Activated naive CD4-positive, alpha-beta T cell treated with Interleukin-2 at 50 U/mL for 16 hours (primary cell): ENCODE measurements around the gene DPP9.
"Not testable (repeated sequence)": the region's sequence is repeated elsewhere in the genome, so short reads cannot be mapped to it uniquely, and the experiment has no call there.

Experiments
- DNase-seq: peaks from one replicate; pipeline ENCODE4 v3.0.0-alpha.2; 2020

DPP9 gene

DNA sequence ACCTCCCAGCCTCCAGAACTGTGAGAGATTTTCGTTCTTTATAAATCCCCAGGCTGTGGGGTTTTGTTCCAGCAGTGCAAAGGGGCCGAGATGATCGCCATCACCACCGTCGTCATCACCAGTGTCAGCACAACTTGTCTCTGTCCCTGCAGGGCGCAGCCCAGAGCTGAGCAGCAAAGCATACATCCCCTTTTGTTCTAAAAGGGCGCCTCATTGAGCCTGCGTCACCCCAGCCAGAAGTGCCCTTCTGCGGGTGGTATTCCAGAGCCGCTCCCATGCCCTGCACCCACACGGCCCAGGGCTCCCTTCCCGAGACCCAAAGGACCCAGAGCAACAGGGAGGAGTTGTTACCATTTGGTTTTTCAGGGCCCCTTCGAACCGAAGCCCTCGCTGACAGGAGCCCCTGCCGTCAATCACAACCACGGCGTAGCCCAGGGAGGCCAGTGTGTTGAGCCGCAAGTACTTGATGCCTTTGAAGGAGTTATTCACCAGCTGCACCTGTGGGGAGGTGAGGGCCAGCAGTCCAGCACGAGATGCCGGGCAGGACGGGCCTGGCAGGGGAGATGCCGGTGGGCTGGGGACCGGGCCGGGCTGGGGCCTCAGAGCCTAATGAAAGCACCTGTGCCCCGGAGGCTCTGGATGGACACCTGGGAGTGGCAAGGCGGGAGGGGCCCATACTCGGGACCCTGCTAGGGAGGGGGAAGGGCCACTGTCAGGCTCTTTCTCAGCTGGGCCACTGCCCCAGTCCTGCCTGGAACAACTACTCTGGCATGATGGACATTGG, 39.1 kb downstream of the DPP9 start:
- DNase-seq = no peak

DNA sequence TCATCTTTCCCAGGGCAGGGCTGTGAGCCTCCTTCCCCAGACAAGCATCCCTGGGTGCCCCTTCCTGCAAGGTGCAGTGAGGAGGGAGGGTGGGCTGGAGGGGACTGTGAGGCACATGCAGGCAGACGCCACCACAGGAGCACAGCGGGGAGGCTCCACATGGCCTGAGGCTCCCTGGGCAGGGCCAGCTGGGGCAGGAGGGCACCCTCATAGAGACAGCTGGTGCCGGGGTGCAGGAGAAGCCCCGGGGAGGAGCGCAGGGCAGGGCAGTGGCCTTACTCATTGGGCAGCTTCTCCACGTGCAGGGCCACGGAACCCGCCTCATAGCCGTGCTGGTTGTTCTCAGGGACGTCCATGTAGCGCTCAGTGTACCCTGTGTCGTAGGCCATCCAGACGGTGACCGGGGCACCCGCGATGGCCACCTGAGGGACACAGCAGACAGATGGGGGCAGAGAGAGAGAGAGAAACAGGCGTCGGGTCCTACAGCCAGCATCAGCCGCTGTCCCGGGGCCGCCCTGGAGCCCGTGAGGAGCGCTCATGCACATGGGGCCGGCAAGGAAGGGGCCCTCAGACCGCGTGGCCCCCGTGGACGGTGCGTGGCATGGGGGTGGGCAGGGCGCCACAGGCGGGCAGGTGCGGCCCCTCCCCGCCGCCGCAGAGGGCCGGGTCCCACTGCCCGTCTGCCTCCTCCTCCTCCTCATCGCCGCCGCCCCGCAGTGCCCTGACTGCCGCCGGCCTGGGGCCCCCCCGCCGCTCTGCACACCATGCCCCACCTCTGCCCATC, 41.0 kb downstream of the DPP9 start:
- DNase-seq = no peak

DNA sequence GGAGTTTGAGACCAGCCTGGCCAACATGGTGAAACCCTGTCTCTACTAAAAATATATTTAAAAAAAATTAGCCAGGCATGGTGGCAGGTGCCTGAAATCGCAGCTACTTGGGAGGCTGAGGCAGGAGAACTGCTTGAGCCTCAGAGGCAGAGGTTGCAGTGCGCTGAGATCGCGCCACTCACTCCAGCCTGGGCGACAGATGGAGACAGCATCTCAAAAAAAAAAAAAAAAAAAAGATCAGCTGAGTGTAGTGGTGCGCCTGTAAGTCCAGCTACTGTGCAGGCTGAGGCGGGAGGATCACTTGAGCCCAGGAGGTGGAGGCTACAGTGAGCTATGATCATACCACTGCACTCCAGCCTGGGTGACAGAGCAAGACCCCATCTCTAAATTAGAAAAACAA, 43.6 kb downstream of the DPP9 start:
- not testable (repeated sequence) for DNase-seq

DNA sequence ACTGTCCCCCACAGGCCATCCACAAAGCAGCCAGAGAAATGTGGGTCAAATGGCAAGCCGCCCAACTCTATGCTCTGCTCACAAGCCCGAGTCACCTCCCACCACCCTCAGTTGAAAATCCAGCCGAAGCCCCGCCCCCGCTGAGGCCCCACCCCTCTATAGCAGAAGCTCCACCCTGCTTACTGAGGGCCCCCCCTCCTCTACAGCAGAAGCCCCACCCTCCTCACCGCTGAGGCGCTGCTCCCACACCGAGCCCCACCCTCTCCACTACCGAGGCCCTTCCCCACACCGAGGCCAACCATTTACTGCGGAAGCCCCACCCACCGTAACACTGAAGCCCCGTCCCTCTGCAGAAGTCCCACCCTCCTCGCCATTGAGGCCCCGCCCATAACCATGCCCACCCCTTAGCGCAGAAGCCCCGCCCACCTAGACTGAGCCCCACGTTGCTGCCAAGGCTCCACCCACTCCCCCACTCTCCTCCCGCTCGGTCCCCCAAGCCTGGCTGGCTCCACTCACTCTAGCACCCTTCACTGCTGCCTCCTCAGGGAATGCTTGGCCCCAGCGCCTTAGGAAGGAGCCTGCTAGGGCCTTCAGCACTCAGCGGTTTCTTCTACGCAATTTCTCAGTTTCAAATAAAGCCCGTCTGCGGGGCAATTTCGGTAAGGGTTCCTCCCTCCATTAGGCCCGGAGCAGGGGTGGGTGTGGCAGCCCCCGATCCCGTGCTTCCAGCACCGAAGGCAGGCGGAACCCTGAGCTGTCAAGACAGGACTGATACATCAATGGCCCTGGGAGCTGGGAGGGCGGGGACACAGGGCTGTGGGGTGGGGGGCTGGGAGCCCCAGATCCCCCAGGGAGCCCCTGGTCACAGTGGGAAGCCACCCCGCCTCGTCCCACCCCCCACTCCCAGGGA, 44.5 kb downstream of the DPP9 start:
- DNase-seq = peak; percentile 8

DNA sequence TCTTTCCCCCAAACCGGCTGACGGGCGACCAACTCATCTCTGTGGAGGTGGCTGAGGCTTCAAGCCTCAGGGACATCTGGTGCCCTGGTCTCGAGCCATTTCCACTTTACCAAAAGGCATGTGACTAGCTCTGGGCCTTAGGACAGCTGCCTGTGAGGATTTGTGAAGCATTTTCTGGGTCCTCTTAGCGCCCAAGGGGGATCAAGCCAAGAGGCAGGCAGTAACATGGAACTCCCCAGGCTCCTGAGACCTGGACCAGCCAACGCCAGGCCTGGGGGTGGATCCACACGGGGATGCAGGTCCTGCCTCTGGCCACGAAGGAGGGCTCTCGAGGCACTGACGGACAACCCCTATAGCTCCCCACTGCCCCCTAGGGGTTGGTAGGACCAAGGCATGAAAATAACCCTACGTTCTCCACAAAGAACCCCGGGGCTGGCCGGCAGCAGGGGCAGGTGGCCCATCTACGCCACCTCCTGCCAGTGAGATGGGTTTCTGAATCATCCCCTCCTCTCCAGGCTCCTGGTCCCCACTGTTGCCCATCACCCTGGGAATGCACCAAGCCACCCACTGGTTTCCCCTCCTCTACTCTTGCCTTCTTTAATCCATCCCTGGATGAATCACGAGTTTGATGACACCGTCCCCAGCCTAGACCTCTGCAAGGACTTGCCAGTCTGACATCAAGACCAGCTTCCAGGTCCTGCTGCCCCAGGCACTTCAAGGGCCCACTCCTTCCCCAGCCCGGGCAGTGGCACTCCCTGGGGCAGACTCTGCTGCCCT, 46.5 kb downstream of the DPP9 start:
- peak; percentile 23 for DNase-seq

DNA sequence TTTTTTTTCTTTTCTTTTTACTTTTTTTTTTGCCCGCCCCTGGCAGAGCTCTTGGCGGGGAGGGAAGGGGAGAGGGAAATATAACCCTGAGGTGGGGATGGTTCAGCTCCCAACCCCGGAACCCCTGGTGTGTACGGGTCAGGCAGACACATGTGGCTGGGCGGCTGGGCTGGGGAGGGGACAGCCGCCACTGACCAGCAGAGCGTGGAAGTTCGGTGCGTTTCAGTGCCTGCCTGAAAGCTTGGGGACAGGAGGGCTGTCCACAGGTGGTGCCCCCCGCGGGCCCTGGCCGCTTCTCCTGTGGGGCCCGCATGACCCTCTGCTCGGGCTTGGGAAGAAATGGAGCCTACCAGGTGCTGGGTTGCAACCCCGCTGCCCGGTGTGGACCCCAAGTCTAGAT, 48.3 kb downstream of the DPP9 start:
- no peak for DNase-seq

DNA sequence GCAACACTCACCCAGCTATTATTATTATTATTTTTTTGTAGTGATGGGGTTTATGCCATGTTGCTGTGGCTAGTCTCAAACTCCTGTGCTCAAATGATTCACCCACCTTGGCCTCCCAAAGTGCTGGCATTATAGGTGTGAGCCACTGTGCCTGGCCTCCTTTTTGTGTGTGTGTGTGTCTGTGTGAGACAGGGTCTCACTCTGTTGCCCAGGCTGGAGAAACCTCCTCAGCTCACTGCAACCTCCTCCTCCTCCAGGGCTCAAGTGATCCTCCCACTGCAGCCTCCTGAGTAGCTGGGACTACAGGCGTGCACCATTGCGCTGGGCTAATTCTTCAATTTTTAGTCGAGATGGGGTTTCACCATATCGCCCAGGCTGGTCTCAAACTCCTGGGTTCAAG, 49.9 kb downstream of the DPP9 start:
- no peak for DNase-seq

DNA sequence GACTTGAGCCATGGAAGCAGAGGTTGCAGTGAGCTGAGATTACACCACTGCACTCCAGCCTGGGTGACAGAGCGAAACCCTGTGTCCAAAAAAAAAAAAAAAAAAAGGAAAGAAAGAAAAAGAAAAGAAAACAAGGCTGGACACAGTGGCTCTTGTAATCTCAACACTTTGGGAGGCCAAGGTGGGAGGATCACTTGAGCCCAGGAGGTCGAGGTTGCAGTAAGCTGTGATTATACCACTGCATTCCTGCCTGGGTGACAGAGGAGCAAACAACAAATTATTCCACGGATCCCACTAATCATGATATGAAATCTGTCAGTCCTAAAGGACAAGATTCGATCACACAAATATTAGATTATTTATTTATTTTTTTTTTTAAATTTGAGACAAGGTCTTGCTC, 50.4 kb downstream of the DPP9 start:
- no peak for DNase-seq

DNA sequence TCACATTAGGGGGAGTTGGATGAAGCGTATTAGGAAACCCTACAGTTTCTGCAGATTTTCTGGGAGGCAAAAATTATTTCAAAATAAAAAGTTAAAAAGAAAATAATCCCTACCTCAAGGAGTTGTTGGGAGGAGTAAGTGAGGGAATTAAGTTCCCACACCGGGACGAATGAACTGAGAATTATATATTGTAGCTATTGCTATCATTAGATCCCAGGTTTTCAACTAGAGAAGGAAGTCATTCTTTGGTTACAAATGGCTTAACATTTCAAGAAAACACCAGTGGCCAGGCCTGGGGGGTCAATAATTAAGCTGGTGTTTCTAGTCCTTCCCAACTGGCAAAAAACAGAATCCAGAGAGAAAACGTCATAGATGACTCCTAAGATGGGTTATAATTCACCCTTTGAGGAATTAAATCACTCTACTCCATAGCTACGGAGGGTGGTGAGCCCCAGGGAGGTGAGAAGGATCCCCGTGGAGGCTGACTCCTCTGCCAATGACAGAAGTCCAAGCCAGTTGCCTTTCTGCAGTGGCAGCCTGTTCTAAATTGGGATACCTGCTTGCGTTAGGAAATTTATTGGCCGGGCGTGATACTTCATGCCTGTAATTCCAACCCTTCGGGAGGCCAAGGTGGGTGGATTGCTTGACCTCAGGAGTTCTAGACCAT, 52.3 kb downstream of the DPP9 start:
- DNase-seq = no peak

DNA sequence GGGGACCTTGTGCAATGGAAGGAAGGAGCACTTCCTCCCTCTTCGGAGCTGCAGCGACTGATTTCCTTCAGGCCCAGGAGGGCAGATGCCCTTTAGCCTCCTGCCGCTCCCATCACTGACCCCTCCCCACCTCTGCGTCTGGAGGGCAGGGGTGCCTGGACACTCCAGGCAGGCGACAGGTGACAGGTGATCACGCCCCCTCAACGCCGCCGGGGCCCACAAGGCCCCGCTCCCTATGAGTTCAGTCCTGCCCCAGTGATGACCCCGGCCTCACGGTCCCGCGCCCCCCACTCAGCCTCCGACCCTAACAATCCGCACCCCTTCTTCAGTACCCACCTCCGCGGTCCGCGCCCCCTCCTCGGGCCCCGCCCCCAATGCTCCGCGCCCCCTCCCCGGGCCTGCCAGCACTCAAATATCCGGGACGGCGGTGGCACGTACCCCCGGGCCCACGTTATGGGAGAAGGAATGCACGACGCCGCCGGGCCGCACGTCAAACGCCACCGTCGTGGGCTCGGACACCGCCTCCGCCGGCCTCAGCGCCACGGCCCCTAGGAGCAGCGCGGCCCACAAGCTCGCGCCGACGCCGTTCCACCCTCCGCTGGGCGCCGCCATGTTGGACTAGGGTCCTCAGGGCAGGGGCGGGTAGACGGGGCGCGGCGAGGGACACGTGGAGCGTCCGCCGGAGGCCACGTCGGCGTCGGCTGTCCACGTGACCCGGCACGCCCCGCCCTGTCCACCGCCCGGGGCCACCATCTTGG, 53.7 kb downstream of the DPP9 start, which contains the start of gene MYDGF:
MYDGF (minus strand) TSS at position 620 of the 758 bp plus-strand sequence; CDS start at position 612, 8 bp downstream.
- peak; percentile 95 for DNase-seq

DNA sequence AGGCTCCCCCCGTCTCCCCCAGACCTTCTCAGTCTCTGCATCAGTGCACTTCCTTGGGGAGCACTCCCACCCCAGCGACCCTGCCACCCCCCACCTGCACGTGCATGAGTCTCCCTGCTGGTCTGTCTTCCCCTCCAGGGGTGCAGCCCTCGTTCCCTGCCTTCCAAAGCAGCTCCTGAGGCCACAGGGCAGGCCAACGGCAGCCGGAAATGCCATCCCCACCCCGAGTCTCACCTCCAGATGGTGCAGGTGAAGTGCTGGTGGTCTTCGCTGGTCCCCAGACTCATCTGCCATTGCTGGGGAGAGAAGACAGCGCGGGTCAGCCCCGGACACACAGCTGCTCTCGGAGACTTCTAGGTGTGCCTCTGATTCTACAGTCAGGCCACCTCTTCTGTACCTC, 59.0 kb downstream of the DPP9 start:
- DNase-seq = no peak

DNA sequence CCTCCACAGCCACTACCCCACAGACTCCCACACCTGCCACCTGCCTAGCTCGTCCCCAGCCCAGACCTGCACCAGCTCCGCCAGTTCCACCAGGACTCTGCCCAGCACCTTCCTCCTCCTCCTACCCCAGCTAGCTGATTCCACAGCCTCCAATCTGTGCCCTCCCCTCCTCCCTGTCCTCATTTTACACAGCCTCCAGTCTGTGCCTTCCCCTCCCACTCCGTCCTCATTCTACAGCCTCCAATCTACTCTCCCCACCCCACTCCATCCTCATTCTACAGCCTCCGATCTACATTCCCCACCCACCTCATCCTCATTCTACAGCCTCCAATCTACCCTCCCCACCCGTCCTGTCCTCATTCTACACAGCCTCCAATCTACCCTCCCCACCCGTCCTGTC, 60.8 kb downstream of the DPP9 start:
- DNase-seq = no peak

DNA sequence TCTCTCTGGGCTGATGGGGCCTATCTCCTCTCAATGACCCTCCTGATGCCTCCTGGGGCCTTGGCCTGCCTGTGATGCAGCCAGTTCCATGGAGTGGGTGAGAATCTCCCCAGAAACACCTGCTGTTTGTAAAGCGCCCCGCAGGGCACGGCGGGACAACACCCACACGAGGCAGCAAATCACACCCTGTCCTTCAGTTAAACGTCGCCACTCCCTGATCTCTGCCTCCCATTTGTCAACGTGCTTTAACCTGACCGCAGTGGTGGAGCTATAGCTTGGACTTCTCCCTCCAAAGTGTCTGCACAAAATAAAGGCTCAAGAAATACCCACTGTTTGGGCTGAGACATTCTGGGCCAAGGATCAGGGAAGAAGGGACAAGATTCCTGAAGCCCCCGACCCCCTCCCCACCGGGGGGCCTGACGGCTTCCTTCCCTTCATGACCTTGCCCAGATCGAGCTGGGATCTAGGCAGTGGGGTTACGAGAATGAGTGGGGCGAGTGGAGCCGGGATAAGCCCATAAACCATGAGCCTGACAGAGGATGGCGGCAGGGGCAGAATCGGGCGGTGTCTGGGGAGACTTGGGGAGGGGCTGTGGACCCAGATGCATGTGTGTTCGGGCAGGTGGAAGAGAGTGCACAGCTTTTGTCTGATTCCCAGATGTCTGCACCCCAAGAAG, 61.5 kb downstream of the DPP9 start:
- no peak for DNase-seq

DNA sequence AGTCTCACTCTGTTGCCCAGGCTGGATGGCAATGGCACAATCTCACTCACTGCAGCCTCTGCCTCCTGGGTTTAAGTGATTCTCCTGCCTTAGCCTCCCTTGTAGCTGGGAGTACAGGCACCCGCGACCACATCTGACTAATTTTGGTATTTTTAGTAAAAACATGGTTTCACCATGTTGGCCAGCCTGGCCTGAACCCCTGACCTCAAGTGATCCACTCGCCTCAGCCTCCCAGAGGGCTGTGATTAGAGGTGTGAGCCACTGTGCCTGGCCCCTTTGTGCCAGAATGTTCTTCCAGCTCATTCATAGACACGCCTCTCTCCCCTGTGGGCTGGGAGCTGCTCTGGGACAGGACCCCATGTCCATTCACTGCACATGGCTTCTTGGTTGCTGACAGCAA, 62.6 kb downstream of the DPP9 start:
- no peak for DNase-seq

DNA sequence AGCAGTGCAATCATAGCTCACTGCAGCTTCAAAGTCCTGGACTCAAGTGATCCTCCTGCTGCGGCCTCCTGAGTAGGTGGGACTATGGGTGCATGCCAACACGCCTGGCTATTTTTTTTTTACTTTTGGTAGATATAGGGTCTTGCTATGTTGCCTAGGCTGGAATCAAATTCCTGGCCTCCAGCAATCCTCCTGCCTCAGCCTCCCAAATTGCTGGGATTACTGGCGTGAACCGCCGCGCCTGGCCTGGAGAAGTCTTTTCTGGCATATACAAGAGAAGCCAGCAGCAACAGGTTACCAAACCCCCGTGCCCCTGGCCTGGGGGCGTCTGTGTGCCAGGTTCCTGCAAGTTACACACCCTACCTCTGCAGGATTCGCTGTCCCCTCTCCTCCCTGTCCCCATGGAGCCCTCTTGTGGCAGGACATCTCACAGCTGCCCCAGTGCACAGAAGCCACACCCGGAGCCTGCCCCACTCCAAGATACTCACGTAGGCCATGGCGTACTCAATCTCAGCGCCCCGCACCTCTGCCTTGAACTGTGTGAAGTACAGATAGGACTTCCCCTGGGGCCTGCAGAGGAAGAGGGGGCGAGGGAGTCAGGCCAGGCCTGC, 63.4 kb downstream of the DPP9 start:
- no peak for DNase-seq

DNA sequence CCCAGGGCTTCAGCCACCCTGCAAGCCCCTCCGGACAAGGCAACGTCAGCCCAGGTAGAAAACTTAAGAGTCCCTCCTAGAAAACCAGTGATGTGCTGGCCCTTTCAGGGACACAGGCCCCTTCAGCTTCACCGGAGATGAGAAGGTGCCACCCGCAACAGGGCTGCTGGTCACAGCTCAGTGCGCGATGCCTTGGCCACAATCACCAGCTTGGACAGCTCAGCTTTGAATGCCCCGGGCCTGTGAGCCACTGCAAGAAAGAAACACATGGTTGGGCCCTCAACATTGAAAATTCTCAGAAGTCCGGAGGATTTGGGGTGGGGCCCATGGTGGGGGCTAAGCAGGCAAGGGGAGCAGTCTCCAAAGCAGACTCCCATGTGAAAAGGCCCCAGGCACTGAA, 65.8 kb downstream of the DPP9 start:
- DNase-seq = no peak

DNA sequence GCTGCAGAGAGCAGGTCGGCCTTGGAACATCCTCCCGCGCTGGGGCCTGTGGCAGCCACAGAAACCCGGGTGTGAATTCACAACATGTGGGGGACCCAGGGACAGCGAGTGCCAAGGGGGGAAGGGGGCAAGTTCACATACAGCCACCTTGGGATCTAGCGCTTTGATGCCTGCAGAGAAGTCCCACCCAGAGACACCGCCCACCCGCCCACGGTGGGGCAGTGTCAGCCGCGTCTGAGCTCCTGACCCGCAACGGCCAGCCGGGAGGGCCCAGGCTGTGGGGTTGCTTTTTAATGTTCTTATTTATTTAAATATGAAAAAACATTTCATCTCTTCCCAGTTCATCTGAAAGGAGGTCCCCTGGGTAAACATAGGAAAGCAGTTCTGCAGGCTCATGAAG, 66.4 kb downstream of the DPP9 start:
- no peak for DNase-seq

DNA sequence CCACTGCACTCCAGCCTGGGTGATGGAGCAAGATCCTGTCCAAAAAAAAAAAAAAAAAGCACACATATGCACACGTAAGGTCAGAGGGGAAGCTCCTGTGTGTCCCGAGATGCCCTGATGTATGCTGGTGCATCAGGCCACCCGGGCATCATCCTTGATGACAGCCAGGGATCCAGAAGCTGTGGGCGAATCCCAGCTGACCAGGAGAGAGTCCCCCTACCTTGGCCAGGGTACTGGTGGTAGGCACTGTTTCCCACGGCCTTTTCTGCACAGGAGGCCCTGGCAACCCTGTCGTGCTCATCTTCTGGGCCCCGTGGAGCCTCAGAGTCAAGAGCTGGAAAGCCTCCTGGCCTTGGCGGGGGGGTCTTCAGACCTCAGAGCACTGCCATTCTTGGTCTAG, 67.5 kb downstream of the DPP9 start:
- DNase-seq = no peak

DNA sequence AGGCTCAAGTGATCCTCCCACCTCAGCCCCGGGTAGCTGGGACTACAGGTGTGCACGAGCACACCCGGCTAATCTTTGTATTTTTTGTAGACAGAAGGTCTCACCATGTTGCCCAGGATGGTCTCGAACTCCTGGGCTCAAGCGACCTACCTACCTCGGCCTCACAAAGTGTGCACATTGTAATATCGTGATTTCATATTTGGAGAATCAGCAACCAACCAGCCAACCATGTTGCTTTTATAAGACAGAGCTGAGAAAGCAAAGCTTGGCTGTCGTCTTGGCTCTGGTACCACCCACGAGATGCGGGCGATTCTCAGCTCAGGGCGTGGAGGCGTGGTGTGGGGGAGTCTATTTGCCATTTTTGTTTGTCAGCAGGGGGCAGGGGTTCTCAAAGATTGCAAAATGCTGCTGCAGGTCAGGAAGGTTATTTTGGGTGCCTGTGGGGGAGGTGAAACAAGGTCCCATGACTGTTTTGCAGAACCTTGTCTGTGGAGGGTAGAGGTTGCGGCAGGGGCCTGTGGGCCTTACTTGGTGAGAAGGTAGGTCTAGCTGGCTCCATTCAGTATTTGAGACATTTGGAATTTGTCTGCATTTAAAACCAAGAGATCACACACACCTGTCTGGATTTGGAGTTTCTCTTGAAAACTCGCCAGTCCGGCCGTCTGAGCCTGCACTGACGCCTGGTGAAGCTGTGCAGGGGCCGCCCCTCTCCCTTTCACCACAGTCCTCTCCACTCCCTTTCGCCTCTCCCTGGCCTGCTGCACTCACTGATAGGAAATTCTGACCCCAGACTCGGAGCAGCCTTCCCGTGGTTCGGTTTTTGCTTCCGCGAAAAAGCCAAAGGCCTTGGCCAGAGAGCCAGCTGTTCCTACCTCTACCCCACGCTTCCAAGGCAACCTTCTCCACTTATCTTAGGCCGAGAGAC, 68.9 kb downstream of the DPP9 start:
- DNase-seq = no peak
